ENCODE measurements around the gene APBB2. TPM values are rescaled to one million over a fixed set of nuclear protein-coding genes. Genes with fewer than 3 reads are reported as not detected.

Gene APBB2
- total and polyA plus RNA-seq, 2 experiments from 2014 or later = 35.8 to 74.8 TPM

- ATAC-seq (no peak), DNase-seq (ENCODE audit: low spot score) (no peak)
- Histone ChIP-seq H3K79me2 (replicated peaks; ENCODE audit: insufficient read depth) (0 out of 2 replicates have a peak, but pooled peaks cover 2% of the 10 kb centered on the region), H2AFZ (no peak overlapping the region), H3F3A (replicated peaks; ENCODE audit: low read depth) (no peaks in the 10 kb centered on the region), H3K4me1 (ENCODE audit: insufficient read depth) (peaks cover 8% of the 10 kb centered on the region), H3K36me3 (ENCODE audit: insufficient read depth) (no peaks in the 10 kb centered on the region), H3K27me3 (ENCODE audit: insufficient read depth) (no peaks in the 10 kb centered on the region), H4K20me1 (replicated peaks; ENCODE audit: insufficient read depth) (no peaks in the 10 kb centered on the region), H3K4me2 (no peak overlapping the region), H3K27ac (ENCODE audit: low read depth) (no peak overlapping the region), H3K9me2 (ENCODE audit: insufficient read depth) (no peaks in the 10 kb centered on the region), H3K4me3 (no peak overlapping the region)
- peaks cover 42% of the 10 kb centered on the region for H3K4me1 Mint-ChIP-seq
- TF ChIP-seq NANOG (IDR thresholded peaks at IDR 0.05; ENCODE audit: borderline replicate concordance) (no peak), ZNF331 (CRISPR knock-in tag; IDR thresholded peaks at IDR 0.05; ENCODE audit: low read depth) (no peak), EZH2phosphoT487 (IDR thresholded peaks at IDR 0.05; ENCODE audit: unreplicated experiment) (no peak), REST (IDR thresholded peaks at IDR 0.05; ENCODE audit: unreplicated experiment) (no peak), CTCF (conservative IDR thresholded peaks at IDR 0.05; ENCODE audit: low read depth in 2 of 2) (no peak), JUNB (IDR thresholded peaks at IDR 0.05; ENCODE audit: unreplicated experiment) (no peak), STAT1 (IDR thresholded peaks at IDR 0.05; ENCODE audit: unreplicated experiment) (no peak)
- no peaks in the 10 kb centered on the region for H3K9me3 Mint-ChIP-seq
- no peak overlapping the region for H3K4me3 Mint-ChIP-seq
- no peak overlapping the region for H3K27ac Mint-ChIP-seq
- H3K27me3 Mint-ChIP-seq (ENCODE audit: insufficient read depth, low read depth, poor library complexity) = no peaks in the 10 kb centered on the region
- H3K36me3 Mint-ChIP-seq (ENCODE audit: low read depth) = no peaks in the 10 kb centered on the region
Measured at GRCh38 chr4:41122309-41122708, 92.0 kb downstream of the APBB2 start.

- H2AFZ ChIP-seq = no peak overlapping the region
- H3K27ac Mint-ChIP-seq = no peak overlapping the region
- no peak for DNase-seq (ENCODE audit: low spot score)
- H4K20me1 ChIP-seq (replicated peaks; ENCODE audit: insufficient read depth) = no peaks in the 10 kb centered on the region
- ATAC-seq = no peak
- H3K79me2 ChIP-seq (replicated peaks; ENCODE audit: insufficient read depth) = no peaks in the 10 kb centered on the region
- H3K27ac ChIP-seq (ENCODE audit: low read depth) = no peak overlapping the region
- no peaks in the 10 kb centered on the region for H3K27me3 ChIP-seq (ENCODE audit: insufficient read depth)
- H3K9me3 Mint-ChIP-seq = no peaks in the 10 kb centered on the region
- H3K4me1 Mint-ChIP-seq = peaks cover 42% of the 10 kb centered on the region
- H3K27me3 Mint-ChIP-seq (ENCODE audit: insufficient read depth, low read depth, poor library complexity) = no peaks in the 10 kb centered on the region
- H3K4me1 ChIP-seq (ENCODE audit: insufficient read depth) = peaks cover 8% of the 10 kb centered on the region
- H3F3A ChIP-seq (replicated peaks; ENCODE audit: low read depth) = no peaks in the 10 kb centered on the region
- H3K4me2 ChIP-seq = no peak overlapping the region
- peaks cover 1% of the 10 kb centered on the region; the same call in 2 of the 3 replicates for H3K36me3 Mint-ChIP-seq (ENCODE audit: low read depth)
- no peaks in the 10 kb centered on the region for H3K36me3 ChIP-seq (ENCODE audit: insufficient read depth)
- H3K4me3 ChIP-seq = no peak overlapping the region
- no peak for TF ChIP-seq ZNF331 (CRISPR knock-in tag; IDR thresholded peaks at IDR 0.05; ENCODE audit: low read depth)
- TF ChIP-seq CREB1 (CRISPR knock-in tag; IDR thresholded peaks at IDR 0.05; ENCODE audit: low read depth) = no peak
- H3K4me3 Mint-ChIP-seq = no peak overlapping the region
- H3K9me2 ChIP-seq (ENCODE audit: insufficient read depth) = no peaks in the 10 kb centered on the region
Measured at GRCh38 chr4:41121906-41122305, 92.4 kb downstream of the APBB2 start.
